HCT116 (cell line): ENCODE data around the gene WFDC12. TPM values are rescaled to one million over a fixed set of nuclear protein-coding genes. Genes with fewer than 3 reads are reported as not detected.

ENCODE experiments used
- ATAC-seq: fragments of 200-7000 bp; cut with Tn5 transposase; 2 replicates; pipeline ENCODE4 v1.9.1; 2020; ENCODE audit warnings: mild to moderate bottlenecking, moderate library complexity
- BruUV-seq: library from RNA; stranded (reverse); fragments of 400-500 nt; replicated peaks from 2 replicates; lab custom pipeline; 2021; lab: Mats Ljungman, UMichigan
- CTCF ChIA-PET: fragments of 300-600 bp; sonication (Branson Sonifier 250); formaldehyde crosslinking; loops from one replicate; lab custom pipeline; 2021; ENCODE audit warnings: antibody characterized with exemption; lab: Charles Lee
- POLR2A ChIA-PET: fragments of 300-600, 350-600 bp; sonication (Branson Sonifier 250); formaldehyde crosslinking; loops from one replicate; lab custom pipeline; 2021; ENCODE audit warnings: antibody characterized with exemption; lab: Charles Lee
- RAD21 ChIA-PET, 2 experiments: fragments of 300-600 bp; sonication (Branson Sonifier 250); formaldehyde crosslinking; loops; one replicate each; lab custom pipeline; 2023; ENCODE audit warnings: low total read pairs in 2 of 2; ENCODE audit not compliant: uncharacterized antibody in 2 of 2, unreplicated experiment in 2 of 2, low non-redundant PET in 1 of 2; lab: Charles Lee
- DNase-seq: peaks from one replicate; pipeline ENCODE4 v3.0.0-alpha.2; 2010; ENCODE audit warnings: low read depth, low spot score
- H2AFZ ChIP-seq: fragments of 200-600 bp; shearing (Covaris generic), sonication (generic); 2 replicates; pipeline ENCODE4 v1.6.1; 2017; ENCODE audit warnings: low read depth, mixed run types, mixed read lengths, antibody characterized with exemption, low read length; ENCODE audit not compliant: poor library complexity, severe bottlenecking
- H3K27ac ChIP-seq: 2 replicates; pipeline ENCODE4 v1.5.1; 2012; ENCODE audit warnings: low read depth, low read length
- H3K27me3 ChIP-seq: fragments of 200-600 bp; sonication (generic); 2 replicates; pipeline ENCODE4 v1.6.1; 2016; ENCODE audit warnings: mixed run types, low read length, mixed read lengths; ENCODE audit not compliant: insufficient read depth
- H3K36me3 ChIP-seq, 2 experiments: fragments of 200-500 bp in 1 of 2; fragments of 200-600 bp in 1 of 2; sonication (Bioruptor generic) in 1 of 2; sonication (generic) in 1 of 2; 2 replicates each; pipeline versions ENCODE4 v1.5.1 to v1.6.1; 2014 to 2016; ENCODE audit warnings: low read length in 2 of 2, inconsistent platforms in 1 of 2, mixed read lengths in 1 of 2, mixed run types in 1 of 2; ENCODE audit not compliant: insufficient read depth in 2 of 2, control insufficient read depth in 1 of 2
- H3K4me1 ChIP-seq, 2 experiments: fragments of 200-600 bp in 1 of 2; sonication (generic) in 1 of 2; 2 replicates each; pipeline versions ENCODE4 v1.5.1 to v1.6.1; 2012 to 2017; ENCODE audit warnings: low read length in 2 of 2, inconsistent platforms in 1 of 2, mild to moderate bottlenecking in 1 of 2, mixed read lengths in 1 of 2, mixed run types in 1 of 2, moderate library complexity in 1 of 2; ENCODE audit not compliant: insufficient read depth in 2 of 2, control insufficient read depth in 1 of 2
- H3K4me2 ChIP-seq: fragments of 200-600 bp; sonication (generic); 2 replicates; pipeline ENCODE4 v1.6.1; 2017; ENCODE audit warnings: mixed run types, low read length, mixed read lengths
- H3K4me3 ChIP-seq, 2 experiments: fragments of 200-600 bp in 1 of 2; sonication (generic) in 1 of 2; replicated peaks in 1 of 2; 2 replicates each; pipeline ENCODE4 v1.5.1; 2011 to 2016; ENCODE audit warnings: low read length in 2 of 2, control low read depth in 1 of 2, low read depth in 1 of 2, mild to moderate bottlenecking in 1 of 2, mixed read lengths in 1 of 2, mixed run types in 1 of 2
- H3K79me2 ChIP-seq: fragments of 200-600 bp; sonication (generic); 2 replicates; pipeline ENCODE4 v1.6.1; 2017; ENCODE audit warnings: mild to moderate bottlenecking, mixed run types, low read length, moderate library complexity, mixed read lengths; ENCODE audit not compliant: insufficient read depth
- H3K9ac ChIP-seq: fragments of 200-600 bp; sonication (generic); 2 replicates; pipeline ENCODE4 v1.6.1; 2016; ENCODE audit warnings: low read length, mixed read lengths
- H3K9me2 ChIP-seq: fragments of 200-600 bp; sonication (generic), shearing (Covaris generic); 2 replicates; pipeline ENCODE4 v1.6.1; 2017; ENCODE audit warnings: mixed run types, mild to moderate bottlenecking, moderate library complexity; ENCODE audit not compliant: insufficient read depth
- H3K9me3 ChIP-seq, 2 experiments: fragments of 200-500 bp in 1 of 2; fragments of 200-600 bp in 1 of 2; sonication (Bioruptor generic) in 1 of 2; sonication (generic) in 1 of 2; 2 replicates each; pipeline ENCODE4 v1.6.1; 2014 to 2017; ENCODE audit warnings: low read length in 2 of 2, mixed read lengths in 2 of 2, inconsistent platforms in 1 of 2, low read depth in 1 of 2, mild to moderate bottlenecking in 1 of 2, mixed run types in 1 of 2, moderate library complexity in 1 of 2; ENCODE audit not compliant: control insufficient read depth in 1 of 2, insufficient read depth in 1 of 2
- H4K20me1 ChIP-seq: fragments of 200-600 bp; sonication (generic), shearing (Covaris generic); 2 replicates; pipeline ENCODE4 v1.6.1; 2017; ENCODE audit warnings: mixed run types, mild to moderate bottlenecking, moderate library complexity; ENCODE audit not compliant: insufficient read depth
- ATF3 ChIP-seq: IDR thresholded peaks from 2 replicates; pipeline ENCODE4 v1.6.1; 2012
- CTCF ChIP-seq, 3 experiments: fragments of 200-600 bp in 1 of 3; sonication (generic) in 1 of 3; IDR thresholded peaks in 2 of 3; conservative IDR thresholded peaks in 1 of 3; 2 replicates each; pipeline ENCODE4 v1.5.1; 2012 to 2017; ENCODE audit warnings: low read depth in 2 of 3, low read length in 2 of 3, antibody characterized with exemption in 1 of 3, borderline replicate concordance in 1 of 3, control low read depth in 1 of 3, mild to moderate bottlenecking in 1 of 3, mixed read lengths in 1 of 3, mixed run types in 1 of 3, moderate library complexity in 1 of 3; ENCODE audit not compliant: insufficient read depth in 1 of 3
- EZH2 ChIP-seq: fragments of 200-600 bp; sonication (generic); IDR thresholded peaks from 2 replicates; pipeline ENCODE4 v1.6.1; 2017; ENCODE audit warnings: antibody characterized with exemption, mixed run types
- POLR2AphosphoS5 ChIP-seq: IDR thresholded peaks from 2 replicates; pipeline ENCODE4 v1.6.1; 2011; ENCODE audit warnings: mild to moderate bottlenecking, low read depth, low read length, moderate library complexity
- REST ChIP-seq: IDR thresholded peaks from 2 replicates; pipeline ENCODE4 v1.6.1; 2012; ENCODE audit warnings: low read depth
- SIN3A ChIP-seq: IDR thresholded peaks from 2 replicates; pipeline ENCODE4 v1.6.1; 2012; ENCODE audit warnings: low read depth
- SRF ChIP-seq: IDR thresholded peaks from 2 replicates; pipeline ENCODE4 v1.6.1; 2012; ENCODE audit warnings: low read depth
- TCF7L2 ChIP-seq: IDR thresholded peaks from 2 replicates; pipeline ENCODE4 v1.7.0; 2011; ENCODE audit warnings: borderline replicate concordance, inconsistent platforms; ENCODE audit not compliant: insufficient read depth, insufficient read length; ENCODE audit errors: extremely low read depth
- ZNF274 ChIP-seq: fragments of 200-500 bp; sonication (Bioruptor generic); IDR thresholded peaks from 2 replicates; pipeline ENCODE4 v1.6.1; 2014; ENCODE audit warnings: mild to moderate bottlenecking, low read depth, low read length, inconsistent platforms
- intact Hi-C: fragments of 100-400 bp; cut with micrococcal nuclease; formaldehyde crosslinking; loops from 2 replicates; pipeline ENCODE4 v1.10.0; 2022
- total RNA-seq: library from RNA; stranded (reverse); gene quantifications from one replicate; pipeline ENCODE4 v1.2.1, GENCODE V29; 2021; ENCODE audit not compliant: unreplicated experiment

Gene WFDC12
- total RNA-seq, 1 experiment from 2014 or later = not detected

GRCh38 chr20:45091366-45091765 lies 32.9 kb downstream of the WFDC12 start:
- H3K4me3 ChIP-seq = no peak overlapping the region
- ChIA-PET CTCF (no interaction called here), POLR2A (no interaction called here)
- H2AFZ ChIP-seq = no peak overlapping the region
- no peaks in the 10 kb centered on the region for H3K9me3 ChIP-seq
- no peaks in the 10 kb centered on the region for H3K27me3 ChIP-seq
- H3K27ac ChIP-seq = no peak overlapping the region
- H3K9me2 ChIP-seq = no peaks in the 10 kb centered on the region
- H3K9ac ChIP-seq = no peak overlapping the region
- DNase-seq = no peak
- BruUV-seq = no TSS peak
- intact Hi-C loops = no loop called here
- TF ChIP-seq ZNF274 (no peak), REST (no peak), SRF (no peak), SIN3A (no peak)
- TF ChIP-seq, all 23 proteins: peak for 0
- Histone ChIP-seq H3K4me1 (no peaks in the 10 kb centered on the region), H3K4me2 (no peak overlapping the region), H3K36me3 (no peaks in the 10 kb centered on the region), H3K79me2 (no peaks in the 10 kb centered on the region), H4K20me1 (no peaks in the 10 kb centered on the region)
- ATAC-seq = no peak
- RAD21 ChIA-PET = no interaction called here

GRCh38 chr20:45090481-45090880 lies 33.8 kb downstream of the WFDC12 start:
- TF ChIP-seq EZH2 = no peak
- TF ChIP-seq POLR2AphosphoS5 = no peak
- TF ChIP-seq TCF7L2 = no peak
- no peak for TF ChIP-seq ATF3
- no peak for TF ChIP-seq CTCF (IDR thresholded peaks at IDR 0.05 in 2 of 3, conservative IDR thresholded peaks at IDR 0.05 in 1 of 3; ENCODE audit: borderline replicate concordance in 1 of 3, insufficient read depth in 1 of 3, low read depth in 2 of 3, low read length in 2 of 3)
- no peak for TF ChIP-seq REST
- ChIA-PET POLR2A (no interaction called here), CTCF (no interaction called here), RAD21 (no interaction called here)
- Histone ChIP-seq H3K4me3 (no peak overlapping the region), H3K4me1 (no peaks in the 10 kb centered on the region), H3K9ac (no peak overlapping the region), H3K9me2 (no peaks in the 10 kb centered on the region), H3K27me3 (no peaks in the 10 kb centered on the region), H3K79me2 (no peaks in the 10 kb centered on the region), H4K20me1 (no peaks in the 10 kb centered on the region), H3K4me2 (no peak overlapping the region), H3K9me3 (no peaks in the 10 kb centered on the region), H3K36me3 (no peaks in the 10 kb centered on the region), H3K27ac (no peak overlapping the region), H2AFZ (no peak overlapping the region)
- no peak for ATAC-seq
- BruUV-seq = no TSS peak
- intact Hi-C loops = no loop called here
- DNase-seq = no peak
